Skeletal muscle tissue (tissue), 4 donors: ENCODE measurements around the gene SFT2D2. TPM values are rescaled to one million over a fixed set of nuclear protein-coding genes. Genes with fewer than 3 reads are reported as not detected.

ENCODE experiments used
- H3K27ac ChIP-seq: one replicate; pipeline ENCODE4 v1.7.0; 2013; ENCODE audit warnings: mild to moderate bottlenecking, low read depth, low read length, inconsistent platforms
- H3K27me3 ChIP-seq, 3 donors: one replicate each; pipeline ENCODE4 v1.7.0; 2013; ENCODE audit warnings: low read length in 3 of 3; ENCODE audit not compliant: control insufficient read depth in 3 of 3, insufficient read depth in 3 of 3
- H3K36me3 ChIP-seq, 3 donors: one replicate each; pipeline ENCODE4 v1.7.0; 2013; ENCODE audit warnings: low read length in 3 of 3; ENCODE audit not compliant: control insufficient read depth in 3 of 3, insufficient read depth in 3 of 3
- H3K4me1 ChIP-seq, 3 donors: one replicate each; pipeline ENCODE4 v1.7.0; 2013; ENCODE audit warnings: low read length in 3 of 3, mild to moderate bottlenecking in 3 of 3; ENCODE audit not compliant: control insufficient read depth in 3 of 3, insufficient read depth in 3 of 3
- H3K4me3 ChIP-seq, 3 donors: one replicate each; pipeline ENCODE4 v1.7.0; 2013; ENCODE audit warnings: low read length in 3 of 3
- H3K9ac ChIP-seq, 3 donors: one replicate each; pipeline ENCODE4 v1.7.0; 2013; ENCODE audit warnings: low read length in 3 of 3, mild to moderate bottlenecking in 3 of 3, moderate library complexity in 2 of 3, low read depth in 1 of 3
- H3K9me3 ChIP-seq, 3 donors: one replicate each; pipeline ENCODE4 v1.7.0; 2013; ENCODE audit warnings: low read length in 3 of 3; ENCODE audit not compliant: control insufficient read depth in 3 of 3
- total RNA-seq: library from RNA; depleted of rRNA; stranded (reverse); fragments of >200 nt; gene quantifications from one replicate; pipeline ENCODE4 v1.2.3, GENCODE V29; 2014
- donor health status: Osteomylitis.

SFT2D2 gene
- total RNA-seq, 1 donor from 2014 or later = 18.8 TPM

DNA sequence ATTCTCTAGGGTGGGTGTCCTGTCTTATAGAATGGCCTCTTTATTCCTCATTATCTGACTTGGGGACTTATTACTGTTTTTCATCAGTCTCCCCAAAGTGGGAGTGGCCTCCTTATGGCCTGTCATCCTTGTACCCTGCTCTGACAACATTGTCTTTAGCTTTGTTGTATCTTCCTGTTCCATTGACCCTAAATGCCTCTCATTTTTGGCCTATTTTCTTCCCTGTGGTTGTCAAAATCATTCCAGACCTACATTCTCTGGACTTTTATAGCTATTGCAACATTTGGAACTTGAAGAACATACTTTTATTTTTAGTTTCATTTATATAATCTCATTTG is 9.7 kb downstream of the SFT2D2 start:
- Histone ChIP-seq H3K4me3 (no peak overlapping the region), H3K9ac (no peak overlapping the region), H3K36me3 (peaks cover 15 to 62% (median 43%) of the 10 kb centered on the region in 3 donors), H3K9me3 (no peaks in the 10 kb centered on the region), H3K27ac (no peak overlapping the region), H3K27me3 (no peaks in the 10 kb centered on the region), H3K4me1 (peaks cover 0 to 11% (median 0%) of the 10 kb centered on the region in 3 donors)

- Histone ChIP-seq H3K9me3 (no peaks in the 10 kb centered on the region), H3K4me1 (peaks cover 0 to 11% (median 0%) of the 10 kb centered on the region in 3 donors), H3K27me3 (no peaks in the 10 kb centered on the region), H3K4me3 (no peak overlapping the region), H3K9ac (no peak overlapping the region), H3K27ac (no peak overlapping the region), H3K36me3 (peaks cover 15 to 61% (median 43%) of the 10 kb centered on the region in 3 donors)
These were observed 10.1 kb downstream of the SFT2D2 start for GRCh38 chr1:168235937-168236336.

- H3K9me3 ChIP-seq = no peaks in the 10 kb centered on the region
- no peaks in the 10 kb centered on the region for H3K27me3 ChIP-seq
- no peak overlapping the region for H3K27ac ChIP-seq
- H3K36me3 ChIP-seq = peaks cover 14 to 57% (median 40%) of the 10 kb centered on the region in 3 donors
- H3K4me1 ChIP-seq = peaks cover 0 to 11% (median 0%) of the 10 kb centered on the region in 3 donors
- no peak overlapping the region for H3K4me3 ChIP-seq
- H3K9ac ChIP-seq = no peak overlapping the region
These were observed 11.2 kb downstream of the SFT2D2 start for GRCh38 chr1:168236836-168237611.

- H3K36me3 ChIP-seq = peaks cover 12 to 42% (median 30%) of the 10 kb centered on the region in 3 donors
- no peaks in the 10 kb centered on the region for H3K9me3 ChIP-seq
- no peak overlapping the region for H3K27ac ChIP-seq
- peaks cover 6 to 14% (median 6%) of the 10 kb centered on the region in 3 donors for H3K4me1 ChIP-seq
- no peak overlapping the region for H3K4me3 ChIP-seq
- no peaks in the 10 kb centered on the region for H3K27me3 ChIP-seq
- peak overlapping the region in 1 of 3 donors; percentile 16 for H3K9ac ChIP-seq
These were observed 17.4 kb downstream of the SFT2D2 start for GRCh38 chr1:168243198-168243597.

GRCh38 chr1:168243636-168244212 is 17.9 kb downstream of the SFT2D2 start:
- Histone ChIP-seq H3K27me3 (no peaks in the 10 kb centered on the region), H3K4me3 (peak overlapping the region in 1 of 3 donors; percentile 2), H3K9me3 (no peaks in the 10 kb centered on the region), H3K27ac (no peak overlapping the region), H3K9ac (peak overlapping the region in 1 of 3 donors; percentile 16), H3K36me3 (peaks cover 12 to 40% (median 29%) of the 10 kb centered on the region in 3 donors), H3K4me1 (peaks cover 6 to 14% (median 6%) of the 10 kb centered on the region in 3 donors)

DNA sequence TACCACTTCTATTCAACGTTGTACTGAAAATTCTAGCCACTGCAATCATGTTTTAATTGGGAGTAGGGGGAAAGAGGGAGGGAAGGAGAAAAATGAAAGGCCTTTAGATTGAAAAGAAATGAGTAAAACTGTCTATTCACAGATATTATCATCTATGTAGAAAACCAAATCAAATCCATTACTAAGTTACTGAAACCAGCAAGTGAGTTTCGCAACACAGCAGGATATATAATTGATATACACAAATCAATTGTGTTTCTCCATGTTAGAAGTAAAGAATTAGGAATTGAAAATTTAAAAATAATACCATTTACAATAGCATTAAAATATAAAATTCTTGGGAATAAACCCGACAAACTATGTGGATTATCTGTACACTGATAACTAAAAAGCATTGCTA is 19.2 kb downstream of the SFT2D2 start:
- no peak overlapping the region for H3K27ac ChIP-seq
- H3K36me3 ChIP-seq = peaks cover 14 to 38% (median 28%) of the 10 kb centered on the region in 3 donors
- no peaks in the 10 kb centered on the region for H3K27me3 ChIP-seq
- H3K4me3 ChIP-seq = no peak overlapping the region
- H3K4me1 ChIP-seq = peaks cover 6 to 14% (median 6%) of the 10 kb centered on the region in 3 donors
- H3K9ac ChIP-seq = no peak overlapping the region
- no peaks in the 10 kb centered on the region for H3K9me3 ChIP-seq

DNA sequence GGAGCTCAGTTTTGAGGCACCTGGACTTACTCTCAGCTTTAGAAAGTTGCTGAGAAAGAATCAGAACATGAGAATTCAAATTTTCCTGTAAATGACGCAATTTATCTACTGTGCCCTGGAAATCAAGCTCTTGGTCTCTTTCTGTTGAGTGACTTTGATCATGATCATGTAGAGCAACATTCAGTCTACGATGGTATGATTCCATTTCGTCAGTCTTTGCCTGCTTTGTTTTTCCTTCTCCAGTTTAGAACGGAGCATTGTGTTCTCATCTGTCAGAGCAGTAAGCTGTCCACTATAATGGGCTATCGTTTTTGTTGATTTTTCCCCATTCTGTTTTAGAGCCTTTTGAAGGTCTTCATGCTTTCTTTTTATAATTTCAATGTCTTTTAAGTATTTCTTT is 20.7 kb downstream of the SFT2D2 start:
- H3K9ac ChIP-seq = no peak overlapping the region
- H3K9me3 ChIP-seq = no peaks in the 10 kb centered on the region
- no peak overlapping the region for H3K27ac ChIP-seq
- H3K4me1 ChIP-seq = peaks cover 6 to 14% (median 6%) of the 10 kb centered on the region in 3 donors
- H3K27me3 ChIP-seq = no peaks in the 10 kb centered on the region
- H3K36me3 ChIP-seq = peaks cover 14 to 33% (median 27%) of the 10 kb centered on the region in 3 donors
- no peak overlapping the region for H3K4me3 ChIP-seq

GRCh38 chr1:168252204-168252733 is 26.5 kb downstream of the SFT2D2 start:
- Histone ChIP-seq H3K4me3 (no peak overlapping the region), H3K9ac (no peak overlapping the region), H3K27ac (no peak overlapping the region)

DNA sequence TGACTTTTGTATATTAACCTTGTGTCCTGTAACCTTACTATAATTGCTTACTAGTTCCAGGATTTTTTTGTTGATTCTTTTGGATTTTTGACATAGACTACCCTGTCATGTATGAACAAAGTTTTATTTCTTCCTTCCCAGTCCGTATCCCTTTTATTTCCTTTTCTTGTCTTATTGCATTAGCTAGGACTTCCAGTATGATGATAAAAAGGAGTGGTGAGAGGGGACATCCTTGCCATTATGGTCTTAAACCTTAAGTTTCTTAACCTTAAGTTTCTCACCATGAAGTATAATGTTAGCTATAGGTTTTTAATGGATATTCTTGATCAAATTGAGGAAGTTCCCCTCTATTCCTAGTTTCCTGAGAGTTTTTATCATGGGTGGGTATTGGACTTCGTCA is 30.4 kb downstream of the SFT2D2 start:
- no peaks in the 10 kb centered on the region for H3K27me3 ChIP-seq
- H3K9me3 ChIP-seq = peaks cover 3 to 10% (median 4%) of the 10 kb centered on the region in 3 donors
- H3K9ac ChIP-seq = no peak overlapping the region

More at GRCh38 chr1:168252204-168252733, 26.5 kb downstream of the SFT2D2 start:
- Histone ChIP-seq H3K9me3 (peaks cover 3 to 10% (median 4%) of the 10 kb centered on the region in 3 donors), H3K4me1 (no peaks in the 10 kb centered on the region), H3K36me3 (peaks cover 0 to 7% (median 3%) of the 10 kb centered on the region in 3 donors), H3K27me3 (no peaks in the 10 kb centered on the region)

DNA sequence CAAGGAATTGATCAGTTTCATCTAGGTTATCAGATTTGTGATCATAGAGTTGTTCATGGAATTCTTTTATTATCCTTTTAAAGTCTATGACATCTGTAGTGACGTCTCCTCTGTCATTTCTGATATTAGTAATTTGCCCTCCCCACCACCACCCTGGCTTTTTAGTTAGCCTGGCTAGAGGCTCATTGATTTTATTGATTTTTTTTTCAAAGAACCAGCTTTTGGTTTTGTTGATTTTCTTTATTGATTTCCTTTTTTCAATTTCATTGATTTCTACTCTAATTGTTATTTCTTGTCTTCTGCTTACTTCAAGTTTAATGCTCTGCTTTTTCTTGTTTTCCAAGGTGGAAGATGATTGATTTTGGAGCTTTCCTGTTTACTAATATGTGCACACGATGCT is 31.6 kb downstream of the SFT2D2 start:
- Histone ChIP-seq H3K9ac (no peak overlapping the region), H3K4me3 (no peak overlapping the region), H3K27ac (no peak overlapping the region), H3K4me1 (peaks cover 13 to 23% (median 19%) of the 10 kb centered on the region in 3 donors), H3K9me3 (peaks cover 3 to 10% (median 4%) of the 10 kb centered on the region in 3 donors), H3K36me3 (no peaks in the 10 kb centered on the region), H3K27me3 (no peaks in the 10 kb centered on the region)

More for the DNA sequence above, 30.4 kb downstream of the SFT2D2 start:
- Histone ChIP-seq H3K4me1 (peaks cover 10 to 13% (median 12%) of the 10 kb centered on the region in 3 donors), H3K4me3 (no peak overlapping the region), H3K36me3 (no peaks in the 10 kb centered on the region), H3K27ac (no peak overlapping the region)
